RWPE1 (cell line): ENCODE data around the gene CDH11.
A peak's percentile ranks its signal among the peaks of the same experiment; 100 is the strongest.

ENCODE experiments used
- CTCF ChIA-PET: fragments of 350-600 bp; sonication (Branson Sonifier 250); formaldehyde crosslinking; extraction: SDS; loops from one replicate; lab custom pipeline; 2021; lab: Yijun Ruan, JAX
- POLR2A ChIA-PET: fragments of 400-600 bp; formaldehyde crosslinking; extraction: SDS; loops from one replicate; lab custom pipeline; 2020; ENCODE audit warnings: antibody characterized with exemption; ENCODE audit not compliant: low non-redundant PET; lab: Yijun Ruan, JAX
- DNase-seq: peaks from one replicate; pipeline ENCODE4 v3.0.0; 2012; ENCODE audit warnings: low spot score
- H3K27ac ChIP-seq: fragments of 450-650 bp; 2 replicates; pipeline ENCODE4 v1.5.1; 2017
- TF ChIP-seq, protein P1 (sequence below): fragments of 450-650 bp; conservative IDR thresholded peaks from 2 replicates; pipeline ENCODE4 v1.5.1; 2017; ENCODE audit warnings: low read depth, mild to moderate bottlenecking

The CDH11 gene, protein sequence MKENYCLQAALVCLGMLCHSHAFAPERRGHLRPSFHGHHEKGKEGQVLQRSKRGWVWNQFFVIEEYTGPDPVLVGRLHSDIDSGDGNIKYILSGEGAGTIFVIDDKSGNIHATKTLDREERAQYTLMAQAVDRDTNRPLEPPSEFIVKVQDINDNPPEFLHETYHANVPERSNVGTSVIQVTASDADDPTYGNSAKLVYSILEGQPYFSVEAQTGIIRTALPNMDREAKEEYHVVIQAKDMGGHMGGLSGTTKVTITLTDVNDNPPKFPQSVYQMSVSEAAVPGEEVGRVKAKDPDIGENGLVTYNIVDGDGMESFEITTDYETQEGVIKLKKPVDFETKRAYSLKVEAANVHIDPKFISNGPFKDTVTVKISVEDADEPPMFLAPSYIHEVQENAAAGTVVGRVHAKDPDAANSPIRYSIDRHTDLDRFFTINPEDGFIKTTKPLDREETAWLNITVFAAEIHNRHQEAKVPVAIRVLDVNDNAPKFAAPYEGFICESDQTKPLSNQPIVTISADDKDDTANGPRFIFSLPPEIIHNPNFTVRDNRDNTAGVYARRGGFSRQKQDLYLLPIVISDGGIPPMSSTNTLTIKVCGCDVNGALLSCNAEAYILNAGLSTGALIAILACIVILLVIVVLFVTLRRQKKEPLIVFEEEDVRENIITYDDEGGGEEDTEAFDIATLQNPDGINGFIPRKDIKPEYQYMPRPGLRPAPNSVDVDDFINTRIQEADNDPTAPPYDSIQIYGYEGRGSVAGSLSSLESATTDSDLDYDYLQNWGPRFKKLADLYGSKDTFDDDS

DNA sequence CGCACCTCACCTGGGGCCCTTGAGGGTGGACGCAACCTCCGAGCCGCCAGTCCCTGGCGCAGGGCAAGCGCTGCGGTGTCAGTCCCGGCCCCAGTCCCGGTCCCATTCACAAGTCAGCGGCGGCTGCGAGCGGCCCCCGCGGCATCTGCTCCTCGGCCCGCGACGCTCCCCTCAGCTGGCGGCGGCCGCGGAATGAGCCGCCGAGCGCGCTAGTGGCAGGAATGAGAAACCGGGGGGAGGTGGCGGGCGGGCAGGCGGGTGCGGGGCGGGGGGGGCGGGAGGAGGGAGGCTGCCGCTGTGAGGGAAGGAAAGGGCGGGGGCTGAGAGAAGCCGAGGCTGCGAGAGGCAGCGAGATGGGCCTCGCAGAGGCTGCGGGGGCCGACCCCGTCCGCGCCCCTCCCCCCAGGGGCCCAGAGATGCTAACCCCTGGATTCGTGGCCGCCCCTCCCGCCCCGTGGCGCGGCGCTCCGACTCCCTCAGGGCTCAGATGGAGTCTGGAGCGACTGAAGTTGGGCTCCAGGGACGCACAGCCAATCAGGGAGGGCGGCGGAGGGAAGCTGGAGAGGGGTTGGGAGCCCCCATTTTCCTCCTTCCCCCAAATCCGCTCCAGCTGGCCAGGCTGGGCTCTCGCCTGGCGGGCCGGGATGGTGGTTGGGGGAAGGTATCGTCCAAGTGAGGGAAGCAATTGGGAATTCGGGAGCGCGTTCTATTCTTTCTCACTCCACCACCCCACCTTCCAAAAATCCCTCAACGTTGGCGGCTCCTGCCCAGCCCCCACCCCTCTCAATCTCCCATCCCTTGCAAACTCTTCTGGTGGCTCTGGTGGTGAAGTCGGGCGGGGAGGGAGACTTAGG, at the start of gene CDH11:
TSS of gene CDH11 (minus strand) at position 194 of the 854 bp plus-strand sequence. CDS start 117,194 bp downstream, outside the sequence.
- TF ChIP-seq, protein P1, sequence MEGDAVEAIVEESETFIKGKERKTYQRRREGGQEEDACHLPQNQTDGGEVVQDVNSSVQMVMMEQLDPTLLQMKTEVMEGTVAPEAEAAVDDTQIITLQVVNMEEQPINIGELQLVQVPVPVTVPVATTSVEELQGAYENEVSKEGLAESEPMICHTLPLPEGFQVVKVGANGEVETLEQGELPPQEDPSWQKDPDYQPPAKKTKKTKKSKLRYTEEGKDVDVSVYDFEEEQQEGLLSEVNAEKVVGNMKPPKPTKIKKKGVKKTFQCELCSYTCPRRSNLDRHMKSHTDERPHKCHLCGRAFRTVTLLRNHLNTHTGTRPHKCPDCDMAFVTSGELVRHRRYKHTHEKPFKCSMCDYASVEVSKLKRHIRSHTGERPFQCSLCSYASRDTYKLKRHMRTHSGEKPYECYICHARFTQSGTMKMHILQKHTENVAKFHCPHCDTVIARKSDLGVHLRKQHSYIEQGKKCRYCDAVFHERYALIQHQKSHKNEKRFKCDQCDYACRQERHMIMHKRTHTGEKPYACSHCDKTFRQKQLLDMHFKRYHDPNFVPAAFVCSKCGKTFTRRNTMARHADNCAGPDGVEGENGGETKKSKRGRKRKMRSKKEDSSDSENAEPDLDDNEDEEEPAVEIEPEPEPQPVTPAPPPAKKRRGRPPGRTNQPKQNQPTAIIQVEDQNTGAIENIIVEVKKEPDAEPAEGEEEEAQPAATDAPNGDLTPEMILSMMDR = peak; percentile 49
- CTCF ChIA-PET = interaction anchor here (0.6 to 0.7 kb wide), 2 partner anchors 8 to 687 kb away, joined by 3 read pairs; no protein-coding TSS in a partner anchor
- peak; percentile 50 for DNase-seq
- peak within 1 kb of the TSS; percentile 93 for H3K27ac ChIP-seq
- POLR2A ChIA-PET = no interaction called here

DNA sequence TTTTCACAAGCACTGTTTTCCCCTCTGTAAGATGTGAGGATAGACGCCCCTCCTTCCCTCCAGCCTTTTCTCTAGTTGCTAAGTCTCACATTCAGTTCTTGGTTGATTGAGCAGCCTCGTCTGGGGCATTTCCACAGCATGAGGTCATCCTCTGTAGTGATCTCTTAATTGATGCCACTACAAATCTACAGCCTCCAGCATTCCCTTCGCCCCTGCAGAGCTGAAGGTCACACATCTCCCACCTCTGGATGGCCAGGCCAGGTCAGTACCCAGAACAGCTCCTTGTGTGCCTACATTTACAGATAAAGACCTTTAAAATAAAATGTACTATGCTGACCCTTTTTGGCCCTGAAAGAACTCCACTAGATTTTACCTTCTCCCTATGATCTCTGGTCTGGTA, 32.5 kb upstream of the CDH11 start:
- DNase-seq = no peak
- H3K27ac ChIP-seq = no peak overlapping the region
- TF ChIP-seq, protein P1 = no peak
- CTCF ChIA-PET = no interaction called here
- POLR2A ChIA-PET = no interaction called here

DNA sequence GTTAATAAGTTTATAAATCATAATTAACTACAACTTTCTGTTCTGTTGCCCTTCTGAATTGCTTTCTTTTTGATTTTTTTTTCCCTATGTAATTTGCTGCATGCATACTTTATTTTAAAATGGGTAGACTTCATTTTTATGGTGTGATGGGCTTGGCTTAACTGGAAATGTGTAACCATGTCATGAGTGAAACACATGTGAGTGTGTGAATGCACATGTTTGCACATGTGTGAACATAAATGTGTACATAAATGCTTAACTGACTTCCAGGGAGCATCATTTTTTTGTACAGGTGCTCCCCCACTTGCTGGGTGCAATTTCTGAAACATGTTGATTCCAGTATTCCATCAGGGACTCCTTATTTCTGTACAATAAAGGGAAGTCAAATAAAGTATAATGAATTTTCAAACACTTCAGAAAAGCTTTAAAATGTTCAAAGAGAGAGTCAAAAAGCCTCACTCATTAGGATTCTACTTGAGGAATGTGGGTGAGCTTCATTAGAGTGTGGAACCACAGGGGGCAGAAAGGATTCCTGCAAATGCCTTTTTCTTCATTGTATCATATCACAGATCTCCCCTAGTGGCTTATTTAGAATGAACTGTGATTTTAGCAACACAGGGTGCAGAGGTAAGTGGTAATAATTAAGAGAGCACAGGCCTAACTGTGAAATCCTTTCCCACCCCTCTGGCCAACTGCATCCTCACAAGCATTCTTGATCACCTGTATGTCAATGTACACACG, 31.7 kb upstream of the CDH11 start:
- TF ChIP-seq, protein P1 = no peak
- DNase-seq = no peak
- no peak overlapping the region for H3K27ac ChIP-seq
- POLR2A ChIA-PET = no interaction called here
- CTCF ChIA-PET = no interaction called here

DNA sequence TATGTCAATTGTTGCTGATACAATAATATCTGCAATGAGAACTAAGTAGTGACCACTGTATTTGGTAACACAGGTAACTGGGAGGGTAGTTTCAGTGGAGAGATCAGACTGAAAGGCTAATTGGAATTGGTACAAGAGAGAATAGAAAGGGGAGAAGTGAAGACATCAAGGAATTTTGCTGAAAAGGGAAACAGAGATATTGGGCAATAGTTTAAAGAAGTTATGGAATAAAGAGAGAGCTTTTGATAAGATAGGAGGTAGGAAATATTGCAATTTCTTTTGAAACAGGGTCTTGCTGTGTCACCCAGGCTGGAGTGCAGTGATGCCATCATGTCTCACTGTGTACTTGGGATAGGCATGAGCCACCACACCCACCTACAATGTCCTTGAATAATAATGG, 26.9 kb upstream of the CDH11 start:
- TF ChIP-seq, protein P1 = no peak
- no peak for DNase-seq
- CTCF ChIA-PET = interaction anchor here (0.6 kb wide), 1 partner anchor 646 kb away, joined by 5 read pairs; no protein-coding TSS in a partner anchor
- POLR2A ChIA-PET = no interaction called here
- H3K27ac ChIP-seq = no peak overlapping the region

DNA sequence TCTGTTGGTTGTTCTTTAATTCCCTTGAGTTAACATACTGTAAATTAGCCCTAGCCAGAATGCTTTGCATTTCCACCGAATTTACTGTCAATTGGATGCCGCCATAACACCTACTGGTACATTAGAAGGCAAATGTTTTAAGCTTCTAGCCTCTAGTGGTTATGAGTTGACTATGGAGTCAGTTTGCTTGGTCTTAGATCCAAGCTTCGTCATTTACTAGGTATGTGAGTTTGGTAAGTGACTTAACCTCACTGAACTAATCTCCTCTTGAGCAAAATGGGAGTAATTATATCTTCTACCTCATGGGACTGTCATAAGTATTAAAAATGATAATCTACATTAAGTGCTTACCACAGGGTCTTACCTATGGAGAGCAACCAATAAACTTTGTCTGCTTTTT, 20.4 kb upstream of the CDH11 start:
- ChIA-PET CTCF (interaction anchor here (0.6 kb wide), 1 partner anchor 1128 kb away, joined by 3 read pairs; no protein-coding TSS in a partner anchor), POLR2A (no interaction called here)
- no peak for DNase-seq
- H3K27ac ChIP-seq = no peak overlapping the region
- TF ChIP-seq, protein P1 = no peak
